ENCODE measurements around the gene GRWD1. TPM values are rescaled to one million over a fixed set of nuclear protein-coding genes. Genes with fewer than 3 reads are reported as not detected.
A peak's percentile ranks its signal among the peaks of the same experiment; 100 is the strongest.

GRWD1 gene
- 38.1 TPM for polyA plus RNA-seq (2013, experiment 1 of 2; ENCODE audit: insufficient read length)
- polyA plus RNA-seq (2013, experiment 2 of 2; ENCODE audit: insufficient read length) = 16.2 TPM

- DNase-seq = peak; percentile 96
These were observed at the start of gene GRWD1 for GRCh38 chr19:48445606-48446481. Gene GRWD1 (plus strand): TSS chr19:48445983. CDS start chr19:48446006, 23 bp downstream.

- no peak for DNase-seq
These were observed 49.6 kb upstream of the GRWD1 start for GRCh38 chr19:48396016-48396823.

GRCh38 chr19:48396824-48397176 lies 49.0 kb upstream of the GRWD1 start:
- DNase-seq = no peak

GRCh38 chr19:48397263-48398101 lies 48.3 kb upstream of the GRWD1 start:
- DNase-seq = no peak

GRCh38 chr19:48398102-48398374 lies 47.7 kb upstream of the GRWD1 start:
- no peak for DNase-seq

GRCh38 chr19:48398375-48399235 lies 47.2 kb upstream of the GRWD1 start:
- DNase-seq = peak; percentile 81

GRCh38 chr19:48400018-48400742 lies 45.6 kb upstream of the GRWD1 start:
- peak; percentile 80 for DNase-seq

GRCh38 chr19:48401287-48401686 lies 44.5 kb upstream of the GRWD1 start:
- no peak for DNase-seq

- DNase-seq = peak; percentile 79
These were observed 42.2 kb upstream of the GRWD1 start for GRCh38 chr19:48403606-48404005.

GRCh38 chr19:48405010-48405659 lies 40.6 kb upstream of the GRWD1 start:
- no peak for DNase-seq

- no peak for DNase-seq
These were observed 39.9 kb upstream of the GRWD1 start for GRCh38 chr19:48405850-48406249.

GRCh38 chr19:48413879-48414587 lies 31.8 kb upstream of the GRWD1 start:
- peak; percentile 80 for DNase-seq

- peak; percentile 80 for DNase-seq
These were observed 30.4 kb upstream of the GRWD1 start for GRCh38 chr19:48415395-48415794.

- no peak for DNase-seq
These were observed 30.0 kb upstream of the GRWD1 start for GRCh38 chr19:48415806-48416221.

- no peak for DNase-seq
These were observed 28.4 kb upstream of the GRWD1 start for GRCh38 chr19:48417421-48417820.

GRCh38 chr19:48418317-48419064 lies 27.3 kb upstream of the GRWD1 start:
- DNase-seq = peak; percentile 73

- DNase-seq = peak; percentile 70
These were observed 26.4 kb upstream of the GRWD1 start for GRCh38 chr19:48419158-48419920.

- DNase-seq = no peak
These were observed 24.2 kb upstream of the GRWD1 start for GRCh38 chr19:48421548-48421947.

Data from fibroblast of skin of back (primary cell).